Measurements from ENCODE around the gene WWP2.

GRCh38 chr16:69816996-69817395, 54.9 kb downstream of the WWP2 start:
- TF ChIP-seq CTCF (conservative IDR thresholded peaks at IDR 0.05; ENCODE audit: low read length): no peak
- TF ChIP-seq EZH2phosphoT487 (IDR thresholded peaks at IDR 0.05; ENCODE audit: borderline replicate concordance, low read depth, low read length): no peak

All from OCI-LY7 (cell line).